ENCODE measurements around the gene SH3PXD2B. TPM values are rescaled to one million over a fixed set of nuclear protein-coding genes. Genes with fewer than 3 reads are reported as not detected.

The SH3PXD2B gene
- total RNA-seq, 1 experiment from 2014 or later, result 12.9 TPM

DNA sequence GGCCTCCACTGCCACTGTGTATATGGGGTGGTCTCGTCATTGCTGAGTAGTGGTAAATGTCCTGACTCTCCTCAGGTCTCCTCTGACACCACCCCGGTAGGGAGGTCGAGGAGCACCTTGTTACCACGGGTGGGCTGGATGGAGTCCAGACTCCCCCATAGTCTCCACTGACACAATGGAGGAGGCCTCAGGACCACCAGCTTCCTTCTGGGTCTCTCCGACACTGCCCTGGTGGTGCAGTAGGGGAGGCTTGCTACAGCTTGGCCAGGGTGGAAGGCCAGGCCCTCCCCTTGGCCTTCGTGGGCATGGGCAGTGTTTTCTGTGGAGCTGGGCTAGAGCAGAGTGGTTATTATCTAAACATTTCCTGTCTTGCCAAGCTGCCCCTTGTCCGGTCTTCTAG lies 15.4 kb upstream of the SH3PXD2B start:
- BruUV-seq (replicated peaks), result no TSS peak
- Histone ChIP-seq H3K36me3 (ENCODE audit: control insufficient read depth, insufficient read depth, low read length) (no peaks in the 10 kb centered on the region), H3K4me1 (no peaks in the 10 kb centered on the region), H3K9me3 (no peaks in the 10 kb centered on the region), H3K4me3 (ENCODE audit: low read depth, low read length) (no peak overlapping the region), H3K27me3 (replicated peaks; ENCODE audit: control insufficient read depth, insufficient read depth, low read length) (no peaks in the 10 kb centered on the region)
- no peak for DNase-seq
- Mint-ChIP-seq H3K9me3 (ENCODE audit: unreplicated experiment) (no peaks in the 10 kb centered on the region), H3K27me3 (ENCODE audit: insufficient read depth, unreplicated experiment) (peaks cover 6% of the 10 kb centered on the region), H3K27ac (ENCODE audit: unreplicated experiment) (no peak overlapping the region), H3K36me3 (ENCODE audit: insufficient read depth, unreplicated experiment) (no peaks in the 10 kb centered on the region), H3K4me1 (ENCODE audit: low read depth, unreplicated experiment) (no peaks in the 10 kb centered on the region), H3K4me3 (ENCODE audit: unreplicated experiment) (no peak overlapping the region)
- ChIA-PET CTCF (no interaction called here), POLR2A (no interaction called here)
- intact Hi-C loops (cut with micrococcal nuclease; ENCODE audit: unreplicated experiment), result loop anchor here (10.0 kb wide), 1 partner anchor 105 kb away; no protein-coding TSS in a partner anchor
- TF ChIP-seq, protein P1, sequence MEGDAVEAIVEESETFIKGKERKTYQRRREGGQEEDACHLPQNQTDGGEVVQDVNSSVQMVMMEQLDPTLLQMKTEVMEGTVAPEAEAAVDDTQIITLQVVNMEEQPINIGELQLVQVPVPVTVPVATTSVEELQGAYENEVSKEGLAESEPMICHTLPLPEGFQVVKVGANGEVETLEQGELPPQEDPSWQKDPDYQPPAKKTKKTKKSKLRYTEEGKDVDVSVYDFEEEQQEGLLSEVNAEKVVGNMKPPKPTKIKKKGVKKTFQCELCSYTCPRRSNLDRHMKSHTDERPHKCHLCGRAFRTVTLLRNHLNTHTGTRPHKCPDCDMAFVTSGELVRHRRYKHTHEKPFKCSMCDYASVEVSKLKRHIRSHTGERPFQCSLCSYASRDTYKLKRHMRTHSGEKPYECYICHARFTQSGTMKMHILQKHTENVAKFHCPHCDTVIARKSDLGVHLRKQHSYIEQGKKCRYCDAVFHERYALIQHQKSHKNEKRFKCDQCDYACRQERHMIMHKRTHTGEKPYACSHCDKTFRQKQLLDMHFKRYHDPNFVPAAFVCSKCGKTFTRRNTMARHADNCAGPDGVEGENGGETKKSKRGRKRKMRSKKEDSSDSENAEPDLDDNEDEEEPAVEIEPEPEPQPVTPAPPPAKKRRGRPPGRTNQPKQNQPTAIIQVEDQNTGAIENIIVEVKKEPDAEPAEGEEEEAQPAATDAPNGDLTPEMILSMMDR (IDR thresholded peaks at IDR 0.05; ENCODE audit: insufficient read depth in 1 of 2, low read depth in 1 of 2, low read length in 1 of 2, severe bottlenecking in 1 of 2, unreplicated experiment in 1 of 2), result no peak

DNA sequence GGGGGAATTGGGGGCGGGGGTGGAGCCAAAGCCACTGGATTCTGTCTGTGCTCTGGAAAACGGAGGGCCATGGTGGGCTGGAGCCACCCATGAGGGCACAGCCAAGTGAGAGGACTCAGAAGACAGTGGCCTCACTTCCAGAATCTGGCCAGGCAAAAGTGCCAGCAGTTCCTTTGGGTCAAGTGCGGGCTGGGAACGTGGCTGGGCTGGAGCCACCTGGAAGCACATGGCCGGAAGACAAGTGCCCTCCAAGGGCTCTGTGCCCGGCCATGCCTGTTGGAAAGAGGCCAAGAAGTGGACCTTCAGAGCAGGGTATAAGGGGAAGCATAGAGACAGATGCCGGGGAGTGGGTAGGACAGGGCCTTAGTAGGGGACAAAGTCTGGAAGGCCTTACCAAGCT lies 11.7 kb upstream of the SH3PXD2B start:
- Mint-ChIP-seq H3K27me3 (ENCODE audit: insufficient read depth, unreplicated experiment) (peaks cover 3% of the 10 kb centered on the region), H3K36me3 (ENCODE audit: insufficient read depth, unreplicated experiment) (peaks cover 4% of the 10 kb centered on the region), H3K9me3 (ENCODE audit: unreplicated experiment) (peaks cover 21% of the 10 kb centered on the region), H3K27ac (ENCODE audit: unreplicated experiment) (no peak overlapping the region), H3K4me3 (ENCODE audit: unreplicated experiment) (no peak overlapping the region), H3K4me1 (ENCODE audit: low read depth, unreplicated experiment) (no peaks in the 10 kb centered on the region)
- CTCF ChIA-PET, result no interaction called here
- Histone ChIP-seq H3K9me3 (no peaks in the 10 kb centered on the region), H3K27me3 (replicated peaks; ENCODE audit: control insufficient read depth, insufficient read depth, low read length) (no peaks in the 10 kb centered on the region), H3K4me3 (ENCODE audit: low read depth, low read length) (no peak overlapping the region), H3K36me3 (ENCODE audit: control insufficient read depth, insufficient read depth, low read length) (no peaks in the 10 kb centered on the region), H3K4me1 (no peaks in the 10 kb centered on the region)
- POLR2A ChIA-PET, result no interaction called here
- TF ChIP-seq, protein P1 (IDR thresholded peaks at IDR 0.05; ENCODE audit: insufficient read depth in 1 of 2, low read depth in 1 of 2, low read length in 1 of 2, severe bottlenecking in 1 of 2, unreplicated experiment in 1 of 2), result no peak
- no peak for DNase-seq
- intact Hi-C loops (cut with micrococcal nuclease; ENCODE audit: unreplicated experiment), result no loop called here
- no TSS peak for BruUV-seq (replicated peaks)

DNA sequence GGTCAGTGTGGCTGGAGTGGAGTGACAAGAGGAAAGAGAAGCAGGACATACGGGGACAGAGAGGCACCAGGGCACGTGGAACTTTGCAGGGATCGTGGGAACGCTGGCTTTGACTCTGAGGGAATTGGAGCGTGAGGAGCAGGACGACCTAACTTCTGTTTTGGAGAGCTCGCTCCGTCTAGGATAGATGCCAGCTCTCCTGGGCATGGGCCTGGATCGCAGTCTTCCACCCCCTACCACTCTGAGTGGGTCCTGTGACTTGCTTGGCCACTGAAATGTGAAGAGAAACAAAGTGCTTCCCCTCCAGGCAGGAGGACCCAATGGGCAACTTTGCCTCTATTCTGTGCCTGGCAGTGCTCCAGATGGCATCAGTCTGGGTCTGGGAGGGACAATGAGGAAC lies 8.7 kb upstream of the SH3PXD2B start:
- Histone ChIP-seq H3K36me3 (ENCODE audit: control insufficient read depth, insufficient read depth, low read length) (no peaks in the 10 kb centered on the region), H3K9me3 (no peaks in the 10 kb centered on the region), H3K4me3 (ENCODE audit: low read depth, low read length) (no peak overlapping the region), H3K4me1 (no peaks in the 10 kb centered on the region), H3K27me3 (replicated peaks; ENCODE audit: control insufficient read depth, insufficient read depth, low read length) (no peaks in the 10 kb centered on the region)
- peaks cover 21% of the 10 kb centered on the region for H3K9me3 Mint-ChIP-seq (ENCODE audit: unreplicated experiment)
- CTCF ChIA-PET, result no interaction called here
- no peak for DNase-seq
- intact Hi-C loops (cut with micrococcal nuclease; ENCODE audit: unreplicated experiment), result no loop called here
- BruUV-seq (replicated peaks), result no TSS peak
- TF ChIP-seq, protein P1 (IDR thresholded peaks at IDR 0.05; ENCODE audit: insufficient read depth in 1 of 2, low read depth in 1 of 2, low read length in 1 of 2, severe bottlenecking in 1 of 2, unreplicated experiment in 1 of 2), result no peak
- POLR2A ChIA-PET, result no interaction called here
- no peak overlapping the region for H3K4me3 Mint-ChIP-seq (ENCODE audit: unreplicated experiment)
- peaks cover 4% of the 10 kb centered on the region for H3K36me3 Mint-ChIP-seq (ENCODE audit: insufficient read depth, unreplicated experiment)
- no peak overlapping the region for H3K27ac Mint-ChIP-seq (ENCODE audit: unreplicated experiment)
- no peaks in the 10 kb centered on the region for H3K27me3 Mint-ChIP-seq (ENCODE audit: insufficient read depth, unreplicated experiment)
- H3K4me1 Mint-ChIP-seq (ENCODE audit: low read depth, unreplicated experiment), result no peaks in the 10 kb centered on the region
